GM12878 (cell line): Measurements from ENCODE around the gene ZNF324. TPM values are rescaled to one million over a fixed set of nuclear protein-coding genes. Genes with fewer than 3 reads are reported as not detected.
A peak's percentile ranks its signal among the peaks of the same experiment; 100 is the strongest.

Experiments used
- ATAC-seq: fragments of 200-7000 bp; cut with Tn5 transposase; 3 replicates; pipeline ENCODE4 v1.9.1; 2020; ENCODE audit warnings: mild to moderate bottlenecking, moderate library complexity
- BruUV-seq: library from RNA; stranded (reverse); fragments of 400-500 nt; replicated peaks from 2 replicates; lab custom pipeline; 2021; lab: Mats Ljungman, UMichigan
- CTCF ChIA-PET: fragments of 300-600 bp; sonication (Branson Sonifier 250); formaldehyde crosslinking; extraction: SDS; loops from one replicate; lab custom pipeline; 2021; ENCODE audit warnings: inconsistent platforms; lab: Yijun Ruan, JAX
- POLR2A ChIA-PET: fragments of 350-600 bp; formaldehyde crosslinking; extraction: SDS; loops from one replicate; lab custom pipeline; 2021; ENCODE audit warnings: inconsistent platforms; lab: Charles Lee
- RAD21 ChIA-PET: fragments of 300-600 bp; sonication (Branson Sonifier 250); formaldehyde crosslinking; loops from one replicate; lab custom pipeline; 2023; ENCODE audit warnings: antibody characterized with exemption; ENCODE audit not compliant: unreplicated experiment; lab: Charles Lee
- SMC1A ChIA-PET: fragments of 300-600 bp; sonication (Branson Sonifier 250); formaldehyde crosslinking; loops from one replicate; lab custom pipeline; 2023; ENCODE audit not compliant: unreplicated experiment, uncharacterized antibody; lab: Charles Lee
- DNase-seq: peaks from one replicate; pipeline ENCODE4 v3.0.0-alpha.2; 2011; ENCODE audit warnings: low read depth, low spot score
- FAIRE-seq: peaks from 3 replicates; lab custom pipeline; 2011; peaks lifted over from hg19 to GRCh38; lab: Jason Lieb, UNC
- H2AFZ ChIP-seq: 2 replicates; pipeline ENCODE4 v1.6.0; 2011; ENCODE audit warnings: low read depth, low read length, control low read depth; ENCODE audit not compliant: control insufficient read depth
- H3K27ac ChIP-seq: 2 replicates; pipeline ENCODE4 v1.5.1; 2011; ENCODE audit warnings: control low read depth; ENCODE audit not compliant: control insufficient read depth, insufficient read depth
- H3K27me3 ChIP-seq, 2 experiments: replicated peaks in 1 of 2; 2 replicates each; pipeline versions ENCODE4 v1.6.0 to v1.6.1; 2011; ENCODE audit warnings: low read length in 1 of 2; ENCODE audit not compliant: control insufficient read depth in 2 of 2, insufficient read depth in 2 of 2
- H3K36me3 ChIP-seq, 2 experiments: 2 replicates each; pipeline ENCODE4 v1.5.1; 2011; ENCODE audit warnings: low read length in 1 of 2; ENCODE audit not compliant: control insufficient read depth in 2 of 2, insufficient read depth in 2 of 2
- H3K4me1 ChIP-seq: 2 replicates; pipeline ENCODE4 v1.6.1; 2011; ENCODE audit warnings: mild to moderate bottlenecking, low read length, moderate library complexity, mixed read lengths; ENCODE audit not compliant: control insufficient read depth, insufficient read depth
- H3K4me2 ChIP-seq: 2 replicates; pipeline ENCODE4 v1.6.0; 2011; ENCODE audit warnings: control low read depth; ENCODE audit not compliant: control insufficient read depth, insufficient read depth
- H3K4me3 ChIP-seq: fragments of 200-600 bp; sonication (generic); 2 replicates; pipeline ENCODE4 v1.5.1; 2016
- H3K79me2 ChIP-seq: 2 replicates; pipeline ENCODE4 v1.6.0; 2011; ENCODE audit warnings: low read length; ENCODE audit not compliant: control insufficient read depth, insufficient read depth
- H3K9ac ChIP-seq: 2 replicates; pipeline ENCODE4 v1.8.0; 2011; ENCODE audit warnings: low read length, control low read depth, mixed read lengths; ENCODE audit not compliant: control insufficient read depth, insufficient read depth
- H3K9me3 ChIP-seq: replicated peaks from 3 replicates; pipeline ENCODE4 v1.5.1; 2011; ENCODE audit warnings: mild to moderate bottlenecking, low read length; ENCODE audit not compliant: control insufficient read depth, insufficient read depth
- H4K20me1 ChIP-seq: 2 replicates; pipeline ENCODE4 v1.6.0; 2011; ENCODE audit not compliant: control insufficient read depth, insufficient read depth
- BMI1 ChIP-seq: fragments of 450-650 bp; IDR thresholded peaks from 2 replicates; pipeline ENCODE4 v1.6.1; 2016; ENCODE audit warnings: mild to moderate bottlenecking, moderate library complexity, borderline replicate concordance
- FOXM1 ChIP-seq: IDR thresholded peaks from 2 replicates; pipeline ENCODE4 v1.6.1; 2012; ENCODE audit warnings: low read depth, mild to moderate bottlenecking, inconsistent platforms, low read length, moderate library complexity
- POLR2A ChIP-seq: IDR thresholded peaks from 2 replicates; pipeline ENCODE4 v1.6.1; 2011; ENCODE audit warnings: low read depth, mild to moderate bottlenecking, low read length
- RCOR1 ChIP-seq: conservative IDR thresholded peaks from 2 replicates; pipeline ENCODE4 v1.6.1; 2012; ENCODE audit warnings: low read depth, low read length, improper control_type of control experiment
- RFX5 ChIP-seq: IDR thresholded peaks from 2 replicates; pipeline ENCODE4 v1.6.1; 2011; ENCODE audit warnings: low read depth, low read length, improper control_type of control experiment
- SMAD1 ChIP-seq: fragments of 450-650 bp; IDR thresholded peaks from 2 replicates; pipeline ENCODE4 v1.6.1; 2018; ENCODE audit warnings: mild to moderate bottlenecking, low read depth; ENCODE audit not compliant: partially characterized antibody
- WGBS: methylation state at CpG from one replicate; pipeline ENCODE4 v1.1.6; 2016; ENCODE audit warnings: low lambda C conversion rate; ENCODE audit not compliant: insufficient replicate concordance, insufficient coverage; ENCODE audit errors: missing lambda C conversion rate; 5-methylcytosine and 5-hydroxymethylcytosine counted together
- in situ Hi-C: fragments of 300-500 bp; cut with MboI; formaldehyde crosslinking; loops from 9 replicates; pipeline ENCODE4 v1.14.3; 2018; ENCODE audit warnings: mixed read lengths
- intact Hi-C: fragments of 100-400 bp; cut with micrococcal nuclease; formaldehyde crosslinking; loops from one replicate; pipeline ENCODE4 v1.14.2; 2022; ENCODE audit not compliant: unreplicated experiment
- polyA plus RNA-seq, 11 experiments: library from polyadenylated mRNA; depleted of rRNA in 4 of 11; unstranded in 6 of 11; stranded (reverse) in 5 of 11; fragments of >200 nt; fragmentation: Nextera tagmentation in 4 of 11; fragmentation: Illumina TruSeq in 1 of 11; extraction: Ambion mirVana in 4 of 11; extraction: Trizol in 1 of 11; gene quantifications; 1 replicate in 1 of 11; 2 replicates in 10 of 11; pipeline versions ENCODE4 v1.2.1 to v1.2.3, GENCODE V29; 2011 to 2016; ENCODE audit warnings: inconsistent platforms in 2 of 11, missing spikeins in 2 of 11, low read depth in 1 of 11
- total RNA-seq, 4 experiments: library from RNA; depleted of rRNA in 3 of 4; stranded (reverse); fragments of >200 nt in 3 of 4; fragmentation: Illumina TruSeq in 1 of 4; extraction: Trizol in 1 of 4; gene quantifications; 2 replicates each; pipeline versions ENCODE4 v1.2.1 to v1.2.3, GENCODE V29; 2013 to 2021
- TF ChIP-seq, protein P1 (sequence below): IDR thresholded peaks from 2 replicates; pipeline ENCODE4 v1.6.1; 2012; ENCODE audit warnings: improper control_type of control experiment, low read depth, low read length; ENCODE audit not compliant: insufficient replicate concordance

Gene ZNF324
- total and polyA plus RNA-seq, 10 of the 15 experiments (the other 5 are each of a cell fraction or from before 2014, with no cell fraction given), result 0.71 to 13.9 (median 7.0) TPM

DNA sequence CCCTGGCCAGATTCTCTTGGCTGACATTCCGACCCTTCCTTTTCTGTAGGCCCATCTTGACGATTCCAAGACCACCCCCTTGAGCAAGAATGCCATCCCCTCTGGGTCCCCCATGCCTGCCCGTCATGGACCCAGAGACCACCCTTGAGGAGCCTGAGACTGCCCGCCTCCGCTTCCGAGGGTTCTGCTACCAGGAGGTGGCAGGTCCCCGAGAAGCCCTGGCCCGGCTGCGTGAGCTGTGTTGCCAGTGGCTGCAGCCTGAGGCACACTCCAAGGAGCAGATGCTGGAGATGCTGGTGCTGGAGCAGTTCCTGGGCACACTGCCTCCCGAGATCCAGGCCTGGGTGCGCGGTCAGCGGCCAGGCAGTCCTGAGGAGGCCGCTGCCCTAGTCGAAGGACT, 10.2 kb downstream of the ZNF324 start:
- DNase-seq (no peak), ATAC-seq (no peak), FAIRE-seq (no peak)
- Histone ChIP-seq H3K79me2 (no peaks in the 10 kb centered on the region; the same call in 1 of the 2 replicates), H3K4me1 (peaks cover 21% of the 10 kb centered on the region), H3K9me3 (no peaks in the 10 kb centered on the region), H4K20me1 (no peaks in the 10 kb centered on the region), H3K36me3 (peaks cover 2 to 5% of the 10 kb centered on the region in 2 experiments), H3K4me3 (peak overlapping the region; percentile 50; the same call in 1 of the 2 replicates), H3K27ac (peak overlapping the region; percentile 81; the same call in 1 of the 2 replicates), H3K4me2 (peak overlapping the region; percentile 89), H3K27me3 (no peaks in the 10 kb centered on the region), H2AFZ (no peak overlapping the region), H3K9ac (peak overlapping the region; percentile 82)
- RAD21 ChIA-PET, result interaction anchor here (1.0 kb wide), 2 partner anchors 12 kb away, joined by 3 to 9 read pairs; no protein-coding TSS in a partner anchor
- CTCF ChIA-PET, result no interaction called here
- no TSS peak for BruUV-seq
- intact Hi-C loops, result no loop called here
- in situ Hi-C loops, result no loop called here
- WGBS, result 88% methylated on average over 15 of the region's 15 CpGs
- TF ChIP-seq SMAD1, result no peak
- no peak for TF ChIP-seq RCOR1
- 0 out of 2 replicates have a peak, but pooled peaks have one; percentile 14 for TF ChIP-seq POLR2A
- no peak for TF ChIP-seq RFX5
- no peak for TF ChIP-seq FOXM1
- no peak for TF ChIP-seq BMI1
- POLR2A ChIA-PET, result interaction anchor here (1.4 kb wide), 1 partner anchor 12 kb away, joined by 5 read pairs; no protein-coding TSS in a partner anchor
- SMC1A ChIA-PET, result no interaction called here

DNA sequence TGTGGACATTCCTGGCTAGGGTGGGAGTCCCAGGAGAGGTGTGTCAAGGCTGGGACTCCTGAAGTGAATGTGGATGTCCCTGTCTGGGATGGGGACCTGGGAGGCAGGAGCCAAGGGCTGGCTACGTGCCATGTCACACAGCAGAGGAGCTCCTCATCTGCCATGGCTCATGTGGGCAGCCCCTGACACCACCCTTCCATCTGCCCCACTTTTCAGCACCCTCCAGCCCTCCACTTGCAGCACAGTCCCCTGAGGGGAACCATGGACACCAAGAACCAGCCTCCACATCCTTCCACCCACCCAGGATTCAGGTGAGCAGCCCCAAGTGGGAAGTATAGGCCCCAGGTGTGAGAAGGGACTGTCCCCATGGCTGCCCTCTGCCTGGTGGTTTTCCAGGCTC, 11.0 kb downstream of the ZNF324 start:
- RAD21 ChIA-PET, result interaction anchor here (1.0 kb wide), 1 partner anchor 11 kb away, joined by 3 read pairs; no protein-coding TSS in a partner anchor
- H3K36me3 ChIP-seq, result no peaks in the 10 kb centered on the region; a peak in 2 of 4 replicates
- H3K27ac ChIP-seq, result no peak overlapping the region
- no peaks in the 10 kb centered on the region for H3K9me3 ChIP-seq
- in situ Hi-C loops, result no loop called here
- 100% methylated on average over 1 of the region's 1 CpG for WGBS
- FAIRE-seq (no peak), DNase-seq (no peak), ATAC-seq (no peak)
- peaks cover 21% of the 10 kb centered on the region for H3K4me1 ChIP-seq
- no peaks in the 10 kb centered on the region for H3K27me3 ChIP-seq
- H4K20me1 ChIP-seq, result no peaks in the 10 kb centered on the region
- POLR2A ChIA-PET, result interaction anchor here (0.5 kb wide), 1 partner anchor 42 kb away, joined by 5 read pairs; no protein-coding TSS in a partner anchor
- no TSS peak for BruUV-seq
- H2AFZ ChIP-seq, result no peak overlapping the region
- CTCF ChIA-PET, result interaction anchor here (1.3 kb wide), 1 partner anchor 36 kb away, joined by 3 read pairs; no protein-coding TSS in a partner anchor
- H3K9ac ChIP-seq, result no peak overlapping the region
- no peak overlapping the region for H3K4me3 ChIP-seq
- no peak overlapping the region for H3K4me2 ChIP-seq
- TF ChIP-seq POLR2A, result 0 out of 2 replicates have a peak, but pooled peaks have one; percentile 13
- TF ChIP-seq, protein P1, sequence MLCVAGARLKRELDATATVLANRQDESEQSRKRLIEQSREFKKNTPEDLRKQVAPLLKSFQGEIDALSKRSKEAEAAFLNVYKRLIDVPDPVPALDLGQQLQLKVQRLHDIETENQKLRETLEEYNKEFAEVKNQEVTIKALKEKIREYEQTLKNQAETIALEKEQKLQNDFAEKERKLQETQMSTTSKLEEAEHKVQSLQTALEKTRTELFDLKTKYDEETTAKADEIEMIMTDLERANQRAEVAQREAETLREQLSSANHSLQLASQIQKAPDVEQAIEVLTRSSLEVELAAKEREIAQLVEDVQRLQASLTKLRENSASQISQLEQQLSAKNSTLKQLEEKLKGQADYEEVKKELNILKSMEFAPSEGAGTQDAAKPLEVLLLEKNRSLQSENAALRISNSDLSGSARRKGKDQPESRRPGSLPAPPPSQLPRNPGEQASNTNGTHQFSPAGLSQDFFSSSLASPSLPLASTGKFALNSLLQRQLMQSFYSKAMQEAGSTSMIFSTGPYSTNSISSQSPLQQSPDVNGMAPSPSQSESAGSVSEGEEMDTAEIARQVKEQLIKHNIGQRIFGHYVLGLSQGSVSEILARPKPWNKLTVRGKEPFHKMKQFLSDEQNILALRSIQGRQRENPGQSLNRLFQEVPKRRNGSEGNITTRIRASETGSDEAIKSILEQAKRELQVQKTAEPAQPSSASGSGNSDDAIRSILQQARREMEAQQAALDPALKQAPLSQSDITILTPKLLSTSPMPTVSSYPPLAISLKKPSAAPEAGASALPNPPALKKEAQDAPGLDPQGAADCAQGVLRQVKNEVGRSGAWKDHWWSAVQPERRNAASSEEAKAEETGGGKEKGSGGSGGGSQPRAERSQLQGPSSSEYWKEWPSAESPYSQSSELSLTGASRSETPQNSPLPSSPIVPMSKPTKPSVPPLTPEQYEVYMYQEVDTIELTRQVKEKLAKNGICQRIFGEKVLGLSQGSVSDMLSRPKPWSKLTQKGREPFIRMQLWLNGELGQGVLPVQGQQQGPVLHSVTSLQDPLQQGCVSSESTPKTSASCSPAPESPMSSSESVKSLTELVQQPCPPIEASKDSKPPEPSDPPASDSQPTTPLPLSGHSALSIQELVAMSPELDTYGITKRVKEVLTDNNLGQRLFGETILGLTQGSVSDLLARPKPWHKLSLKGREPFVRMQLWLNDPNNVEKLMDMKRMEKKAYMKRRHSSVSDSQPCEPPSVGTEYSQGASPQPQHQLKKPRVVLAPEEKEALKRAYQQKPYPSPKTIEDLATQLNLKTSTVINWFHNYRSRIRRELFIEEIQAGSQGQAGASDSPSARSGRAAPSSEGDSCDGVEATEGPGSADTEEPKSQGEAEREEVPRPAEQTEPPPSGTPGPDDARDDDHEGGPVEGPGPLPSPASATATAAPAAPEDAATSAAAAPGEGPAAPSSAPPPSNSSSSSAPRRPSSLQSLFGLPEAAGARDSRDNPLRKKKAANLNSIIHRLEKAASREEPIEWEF, result no peak
- intact Hi-C loops, result no loop called here
- H3K79me2 ChIP-seq, result no peaks in the 10 kb centered on the region; the same call in 1 of the 2 replicates
- SMC1A ChIA-PET, result no interaction called here
